HG02852 (cell line): ENCODE results near the gene PEAK1.

Experiments
- ATAC-seq: cut with Tn5 transposase; IDR thresholded peaks from one replicate; pipeline ENCODE4 v1.9.1; 2021; ENCODE audit warnings: mild to moderate bottlenecking, moderate library complexity; ENCODE audit not compliant: unreplicated experiment

The PEAK1 gene

DNA sequence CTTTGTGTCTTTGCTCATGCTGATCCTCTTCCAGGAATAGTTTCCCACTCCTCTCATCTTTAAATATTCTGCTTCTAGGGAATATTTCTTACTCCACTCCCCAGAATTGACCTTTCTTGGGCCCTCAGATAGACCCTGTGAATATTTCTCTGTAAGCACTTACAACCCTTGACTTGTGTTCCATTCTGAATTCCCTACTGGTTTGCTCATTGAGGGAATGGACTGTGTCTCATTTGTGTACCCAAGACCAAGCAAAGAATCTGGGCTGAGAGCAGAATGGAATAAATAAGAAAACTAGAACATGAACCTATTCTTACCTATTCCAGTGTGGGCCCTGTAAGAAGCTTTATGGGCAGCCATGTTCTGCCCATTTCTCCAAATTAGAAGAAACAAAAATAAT, 276.3 kb downstream of the PEAK1 start:
- no peak for ATAC-seq

DNA sequence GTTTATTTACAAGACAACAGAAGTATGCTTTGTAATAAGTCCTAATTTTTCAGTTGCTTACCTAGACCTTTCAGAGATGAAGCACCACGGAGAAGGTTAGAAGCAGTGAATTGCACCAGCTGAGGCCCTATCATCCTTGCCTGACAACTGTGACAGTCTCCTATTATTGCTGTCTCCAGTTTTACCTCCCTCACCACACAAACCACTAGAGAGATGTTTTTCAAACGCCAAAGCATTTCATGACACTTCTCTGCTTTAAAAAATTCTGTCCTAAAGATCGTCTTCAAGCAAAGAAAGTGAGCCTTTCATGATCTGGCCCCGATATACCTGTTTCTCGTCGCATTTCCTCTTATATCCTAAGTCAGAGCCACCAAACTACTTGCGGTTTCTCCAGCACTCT, 276.7 kb downstream of the PEAK1 start:
- ATAC-seq = no peak

DNA sequence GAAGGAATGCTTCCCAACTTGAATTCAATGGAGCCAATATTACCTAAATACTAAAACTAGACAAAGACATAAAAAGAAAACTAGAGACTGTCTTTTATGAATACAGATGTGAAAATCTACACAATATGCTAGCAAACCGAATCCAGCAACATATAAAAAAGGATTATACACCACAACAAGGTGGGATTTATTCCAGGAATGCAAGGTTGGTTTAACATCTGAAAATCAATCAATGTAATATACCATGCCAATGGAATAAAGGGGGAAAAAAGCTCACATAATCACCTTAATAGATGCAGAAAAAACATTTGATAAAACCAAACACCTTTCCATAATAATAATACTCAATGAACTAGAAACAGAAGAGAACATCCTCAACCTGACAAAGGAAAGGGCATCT, 279.7 kb downstream of the PEAK1 start:
- no peak for ATAC-seq

GRCh38 chr15:77139312-77139711, 280.6 kb downstream of the PEAK1 start:
- no peak for ATAC-seq

GRCh38 chr15:77138167-77138522, 281.8 kb downstream of the PEAK1 start:
- ATAC-seq = no peak

DNA sequence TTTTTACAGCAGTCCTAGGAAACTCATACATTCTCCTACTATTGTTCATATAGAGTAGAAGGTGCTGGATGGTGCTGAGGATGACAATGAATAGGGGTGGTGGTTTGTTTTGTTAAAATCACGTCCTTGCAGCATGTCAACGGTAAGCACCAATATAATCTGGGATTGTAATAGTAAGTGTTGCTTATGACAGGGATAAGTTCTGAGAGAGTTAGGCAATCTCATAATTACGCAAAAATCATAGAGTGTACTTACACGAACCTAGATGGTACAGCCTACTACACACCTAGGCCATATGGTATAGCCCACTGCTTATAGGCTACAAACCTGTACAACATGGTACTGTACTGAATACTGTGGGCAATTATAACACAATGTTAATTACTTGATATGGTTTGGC, 284.7 kb downstream of the PEAK1 start:
- ATAC-seq = no peak

DNA sequence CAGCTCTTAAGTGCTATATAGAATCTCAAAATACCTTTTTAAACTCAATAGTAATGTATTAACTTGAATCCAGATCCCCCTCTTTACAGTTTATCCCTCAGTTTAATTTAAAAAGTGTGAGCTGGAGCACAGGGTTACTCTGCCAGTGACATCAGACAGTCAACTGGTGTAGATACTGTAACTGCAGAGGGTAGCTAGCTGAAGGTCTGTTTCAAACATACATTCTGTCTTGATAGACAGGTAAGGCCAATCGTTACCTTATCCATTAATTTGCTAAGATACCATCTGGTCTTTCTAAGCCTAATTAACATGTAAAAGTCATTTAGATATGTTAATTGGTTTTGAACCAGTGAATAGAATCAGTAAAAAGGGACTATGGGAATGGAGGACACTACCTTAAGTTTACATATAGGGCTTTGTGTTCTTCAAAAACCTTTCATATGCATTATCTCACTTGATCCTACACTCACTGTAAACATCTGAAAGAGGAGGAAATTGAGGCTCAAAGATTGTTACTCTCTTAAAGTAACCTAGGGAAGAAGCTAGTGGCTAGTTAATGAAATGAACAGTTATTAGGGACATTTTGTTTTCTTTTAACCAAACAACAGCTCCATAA, 289.5 kb downstream of the PEAK1 start:
- ATAC-seq = no peak

GRCh38 chr15:77127626-77128025, 292.3 kb downstream of the PEAK1 start:
- ATAC-seq = no peak

DNA sequence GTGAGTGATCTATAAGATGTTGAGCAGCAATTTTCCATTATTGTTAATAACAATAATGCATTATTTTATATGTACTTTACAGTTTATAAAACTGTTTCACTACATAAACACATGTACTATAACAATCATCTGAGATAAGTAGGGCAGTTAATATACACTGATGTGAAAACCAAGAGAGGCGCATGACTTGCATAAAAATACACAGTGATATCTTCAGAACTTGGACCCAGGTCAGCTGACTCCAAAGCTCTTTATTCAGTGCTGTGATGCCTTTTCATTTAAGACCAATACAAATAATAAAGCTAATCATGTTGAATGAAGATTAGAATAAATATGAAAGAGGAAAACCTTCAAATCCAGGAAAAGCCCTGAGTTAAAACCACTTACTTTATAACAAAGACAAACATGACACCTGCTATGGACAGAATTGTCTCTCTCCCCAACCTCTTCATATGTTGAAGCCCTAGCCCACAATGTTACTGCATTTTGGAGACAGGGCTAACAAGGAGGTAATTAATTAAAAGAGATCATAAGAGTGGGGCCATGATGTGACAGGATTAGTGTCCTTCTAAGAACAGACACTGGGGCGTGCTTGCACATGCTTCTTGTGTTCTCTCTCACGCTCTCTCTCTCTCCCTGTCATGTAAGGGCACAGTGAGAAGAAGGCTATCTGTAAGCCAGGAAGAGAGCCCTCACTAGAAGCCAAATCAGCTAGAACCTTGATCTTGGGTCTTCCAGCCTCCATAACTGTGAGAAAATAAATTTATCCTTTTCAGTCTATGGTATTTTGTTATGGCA, 293.2 kb downstream of the PEAK1 start:
- no peak for ATAC-seq

- no peak for ATAC-seq
Observed at GRCh38 chr15:77123854-77124253, 296.1 kb downstream of the PEAK1 start.

GRCh38 chr15:77122576-77122975, 297.3 kb downstream of the PEAK1 start:
- ATAC-seq = no peak

- no peak for ATAC-seq
Observed at GRCh38 chr15:77121599-77121998, 298.3 kb downstream of the PEAK1 start.

GRCh38 chr15:77120576-77120975, 299.3 kb downstream of the PEAK1 start:
- no peak for ATAC-seq

GRCh38 chr15:77119446-77119845, 300.5 kb downstream of the PEAK1 start:
- ATAC-seq = no peak

DNA sequence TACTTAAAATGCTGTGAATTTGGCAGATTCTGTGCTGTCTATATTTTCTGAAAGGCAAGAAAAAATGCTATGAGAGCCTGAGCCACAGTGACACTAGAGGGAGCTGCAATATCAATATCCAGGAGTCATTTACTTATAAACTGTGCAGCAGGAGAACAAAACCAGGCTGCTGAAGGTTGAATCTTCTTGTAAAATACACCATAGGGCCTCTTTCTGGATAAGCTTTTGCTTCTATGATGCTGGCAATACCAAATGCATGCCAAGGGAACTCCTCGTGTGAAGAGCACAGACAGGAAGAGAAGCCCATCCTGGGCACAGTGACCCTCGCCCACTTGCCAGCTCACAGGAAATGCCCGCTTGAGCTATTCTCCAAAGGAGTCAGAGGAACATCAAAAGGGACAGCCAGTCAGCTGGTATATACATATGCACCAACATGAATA, 301.0 kb downstream of the PEAK1 start:
- no peak for ATAC-seq

- no peak for ATAC-seq
Observed at GRCh38 chr15:77115179-77115578, 304.7 kb downstream of the PEAK1 start.

GRCh38 chr15:77112838-77113504, 306.9 kb downstream of the PEAK1 start:
- ATAC-seq = no peak

- no peak for ATAC-seq
Observed at GRCh38 chr15:77111789-77112188, 308.1 kb downstream of the PEAK1 start.

- no peak for ATAC-seq
Observed at GRCh38 chr15:77107531-77108355, 312.2 kb downstream of the PEAK1 start.

GRCh38 chr15:77107068-77107467, 312.8 kb downstream of the PEAK1 start:
- no peak for ATAC-seq

DNA sequence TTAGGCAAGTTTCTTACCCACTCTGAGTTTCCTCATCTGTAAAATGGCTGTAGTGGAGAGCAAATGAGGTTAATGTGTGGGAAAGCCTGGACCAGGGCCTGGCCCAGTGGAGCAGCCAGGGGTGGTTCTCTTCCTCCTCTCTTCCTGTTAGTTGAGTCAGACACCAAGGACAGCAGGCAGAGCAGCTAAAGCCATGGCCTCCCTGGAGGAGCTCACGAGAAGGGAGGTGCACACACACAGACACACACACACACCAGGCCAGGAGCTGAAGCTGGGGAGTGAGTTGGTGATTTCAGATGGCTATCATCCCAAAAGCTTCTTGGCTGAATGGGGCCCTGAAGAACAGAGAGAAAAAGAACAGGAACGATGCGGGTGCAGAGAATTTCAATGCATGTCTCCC, 315.7 kb downstream of the PEAK1 start:
- ATAC-seq = no peak
